ENCODE results near the gene BRK1. TPM values are rescaled to one million over a fixed set of nuclear protein-coding genes. Genes with fewer than 3 reads are reported as not detected.
"Not testable (repeated sequence)": the region's sequence is repeated elsewhere in the genome, so short reads cannot be mapped to it uniquely, and the experiment has no call there.

The BRK1 gene
- total RNA-seq, 1 donor from 2014 or later, result 92.9 TPM

- FAIRE-seq; DNase-seq (ENCODE audit: low spot score in 2 of 2): not testable (repeated sequence)
Measured at GRCh38 chr3:10175334-10175733, 59.9 kb downstream of the BRK1 start.

DNA sequence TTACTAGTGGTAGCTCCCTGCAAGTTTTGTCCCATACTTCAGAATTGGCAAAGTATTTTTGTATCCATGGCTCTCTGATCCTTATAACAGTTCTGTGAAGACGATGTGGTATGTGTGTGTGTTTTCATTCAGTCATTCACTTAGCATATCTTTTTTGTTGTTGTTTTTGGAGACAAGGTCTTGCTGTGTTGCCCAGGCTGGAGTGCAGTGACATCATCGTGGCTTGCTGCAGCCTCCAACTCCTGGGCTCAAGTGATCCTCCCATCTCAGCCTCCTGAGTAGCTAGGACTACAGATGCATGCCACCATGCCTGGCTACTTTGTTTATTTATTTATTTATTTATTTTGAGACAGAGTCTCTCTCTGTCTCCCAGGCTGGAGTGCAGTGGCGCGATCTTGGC lies 60.7 kb downstream of the BRK1 start:
- DNase-seq (ENCODE audit: low spot score in 2 of 2); FAIRE-seq: not testable (repeated sequence)

Other genes with a start within 250 kb of the BRK1 start
- not detected for gene CIDEC, start 235.4 kb upstream of the BRK1 start, total RNA-seq
- 15.9 TPM for gene JAGN1, start 225.1 kb upstream of the BRK1 start, total RNA-seq
- gene IL17RE, start 212.8 kb upstream of the BRK1 start, total RNA-seq, result under 0.01 TPM
- 2.4 TPM for gene IL17RC, start 198.6 kb upstream of the BRK1 start, total RNA-seq
- gene CRELD1, start 181.8 kb upstream of the BRK1 start, total RNA-seq, result 15.5 TPM
- gene PRRT3, start 163.3 kb upstream of the BRK1 start, total RNA-seq, result 4.1 TPM
- gene EMC3, start 128.8 kb upstream of the BRK1 start, total RNA-seq, result 33.0 TPM
- 6.1 TPM for gene FANCD2, start 89.2 kb upstream of the BRK1 start, total RNA-seq
- not detected for gene FANCD2OS, start 7.4 kb upstream of the BRK1 start, total RNA-seq
- gene VHL, start 26.1 kb downstream of the BRK1 start, total RNA-seq, result 123 TPM
- gene IRAK2, start 49.2 kb downstream of the BRK1 start, total RNA-seq, result 3.3 TPM
- gene TATDN2, start 132.8 kb downstream of the BRK1 start, total RNA-seq, result 19.2 TPM
- not detected for gene GHRL, start 177.3 kb downstream of the BRK1 start, total RNA-seq
- gene SEC13, start 205.4 kb downstream of the BRK1 start, total RNA-seq, result 64.4 TPM

Data from frontal cortex (tissue), 4 donors.